GM23338 (cell line): ENCODE data around the gene FHIT. TPM values are rescaled to one million over a fixed set of nuclear protein-coding genes. Genes with fewer than 3 reads are reported as not detected.

ENCODE experiments used
- ATAC-seq: fragments of 200-7000 bp; cut with Tn5 transposase; 3 replicates; pipeline ENCODE4 v1.9.1; 2020
- DNase-seq: peaks from one replicate; pipeline ENCODE4 v3.0.0-alpha.2; 2015; ENCODE audit warnings: low spot score
- H2AFZ ChIP-seq: fragments of 200-600 bp; sonication (generic); 2 replicates; pipeline ENCODE4 v1.8.0; 2016; ENCODE audit warnings: antibody characterized with exemption, mild to moderate bottlenecking, moderate library complexity
- H3F3A ChIP-seq: fragments of 200-600 bp; sonication (generic); replicated peaks from 2 replicates; pipeline ENCODE4 v1.8.0; 2017; ENCODE audit warnings: antibody characterized with exemption, mixed run types, low read depth
- H3K27ac ChIP-seq: fragments of 200-600 bp; sonication (generic); 2 replicates; pipeline ENCODE4 v1.6.1; 2016; ENCODE audit warnings: low read depth
- H3K27me3 ChIP-seq: fragments of 200-600 bp; sonication (generic); 2 replicates; pipeline ENCODE4 v1.8.0; 2016; ENCODE audit warnings: mild to moderate bottlenecking, mixed run types, moderate library complexity; ENCODE audit not compliant: insufficient read depth
- H3K36me3 ChIP-seq: fragments of 200-600 bp; sonication (generic); 2 replicates; pipeline ENCODE4 v1.8.0; 2016; ENCODE audit warnings: mild to moderate bottlenecking; ENCODE audit not compliant: insufficient read depth
- H3K4me1 ChIP-seq: fragments of 200-600 bp; sonication (generic); 2 replicates; pipeline ENCODE4 v1.8.0; 2016; ENCODE audit warnings: mild to moderate bottlenecking, moderate library complexity; ENCODE audit not compliant: insufficient read depth
- H3K4me2 ChIP-seq: fragments of 200-600 bp; sonication (generic); 2 replicates; pipeline ENCODE4 v1.7.1; 2017; ENCODE audit warnings: mixed run types
- H3K4me3 ChIP-seq: fragments of 200-600 bp; sonication (generic); 2 replicates; pipeline ENCODE4 v1.6.1; 2016; ENCODE audit warnings: mixed run types
- H3K79me2 ChIP-seq: fragments of 200-600 bp; sonication (generic); replicated peaks from 2 replicates; pipeline ENCODE4 v1.8.0; 2017; ENCODE audit warnings: mild to moderate bottlenecking; ENCODE audit not compliant: insufficient read depth
- H3K9me2 ChIP-seq: fragments of 200-600 bp; sonication (generic); 2 replicates; pipeline ENCODE4 v1.8.0; 2017; ENCODE audit not compliant: insufficient read depth
- H4K20me1 ChIP-seq: fragments of 200-600 bp; sonication (generic); replicated peaks from 2 replicates; pipeline ENCODE4 v1.8.0; 2017; ENCODE audit warnings: mild to moderate bottlenecking; ENCODE audit not compliant: insufficient read depth
- H3K27ac Mint-ChIP-seq: 2 replicates; pipeline ENCODE4 v1.8.0; 2020; ENCODE audit warnings: inconsistent platforms, mild to moderate bottlenecking, moderate library complexity, mixed read lengths
- H3K27me3 Mint-ChIP-seq: 3 replicates; pipeline ENCODE4 v1.8.0; 2022; ENCODE audit warnings: low read depth, mild to moderate bottlenecking, moderate library complexity, mixed read lengths, inconsistent platforms; ENCODE audit not compliant: insufficient read depth, poor library complexity
- H3K36me3 Mint-ChIP-seq: 3 replicates; pipeline ENCODE4 v1.8.0; 2021; ENCODE audit warnings: low read depth, mild to moderate bottlenecking, inconsistent platforms, moderate library complexity, mixed read lengths
- H3K4me1 Mint-ChIP-seq: 3 replicates; pipeline ENCODE4 v1.8.0; 2020; ENCODE audit warnings: mild to moderate bottlenecking, inconsistent platforms, mixed read lengths
- H3K4me3 Mint-ChIP-seq: 3 replicates; pipeline ENCODE4 v1.8.0; 2021; ENCODE audit warnings: moderate library complexity, mild to moderate bottlenecking, inconsistent platforms, mixed read lengths
- H3K9me3 Mint-ChIP-seq: 3 replicates; pipeline ENCODE4 v1.8.0; 2020; ENCODE audit warnings: moderate library complexity, mild to moderate bottlenecking, inconsistent platforms, mixed read lengths
- CREB1 ChIP-seq: fragments of 250-450 bp; sonication (Bioruptor Pico); IDR thresholded peaks from 2 replicates; pipeline ENCODE4 v1.5.0; 2020; ENCODE audit warnings: low read depth, mild to moderate bottlenecking, moderate library complexity
- CTCF ChIP-seq, 2 experiments: fragments of 200-600 bp in 1 of 2; sonication (generic) in 1 of 2; conservative IDR thresholded peaks; 2 replicates each; pipeline versions ENCODE4 v1.5.1 to v1.6.1; 2016 to 2017; ENCODE audit warnings: antibody characterized with exemption in 2 of 2, low read depth in 2 of 2, mild to moderate bottlenecking in 2 of 2, moderate library complexity in 1 of 2
- EZH2 ChIP-seq: fragments of 200-600 bp; sonication (generic); IDR thresholded peaks from one replicate; pipeline ENCODE4 v1.8.0; 2017; ENCODE audit warnings: antibody characterized with exemption, mild to moderate bottlenecking, low read depth; ENCODE audit not compliant: unreplicated experiment
- EZH2phosphoT487 ChIP-seq: fragments of 200-600 bp; sonication (generic); IDR thresholded peaks from one replicate; pipeline ENCODE4 v1.8.1; 2018; ENCODE audit warnings: antibody characterized with exemption; ENCODE audit not compliant: unreplicated experiment
- JUNB ChIP-seq: IDR thresholded peaks from one replicate; pipeline ENCODE4 v1.6.1; 2016; ENCODE audit warnings: antibody characterized with exemption; ENCODE audit not compliant: unreplicated experiment
- NANOG ChIP-seq: IDR thresholded peaks from 2 replicates; pipeline ENCODE4 v1.6.1; 2016; ENCODE audit warnings: antibody characterized with exemption, borderline replicate concordance
- POLR2AphosphoS5 ChIP-seq: IDR thresholded peaks from 2 replicates; pipeline ENCODE4 v1.6.1; 2016; ENCODE audit warnings: antibody characterized with exemption, low read depth
- REST ChIP-seq: IDR thresholded peaks from one replicate; pipeline ENCODE4 v1.6.1; 2018; ENCODE audit warnings: antibody characterized with exemption; ENCODE audit not compliant: unreplicated experiment
- STAT1 ChIP-seq: IDR thresholded peaks from one replicate; pipeline ENCODE4 v1.6.1; 2016; ENCODE audit warnings: antibody characterized with exemption; ENCODE audit not compliant: unreplicated experiment
- ZNF114 ChIP-seq: fragments of 250-450 bp; sonication (Bioruptor Pico); IDR thresholded peaks from 2 replicates; pipeline ENCODE4 v1.5.0; 2020; ENCODE audit warnings: mild to moderate bottlenecking, moderate library complexity
- ZNF331 ChIP-seq: fragments of 250-450 bp; sonication (Bioruptor Pico); IDR thresholded peaks from 2 replicates; pipeline ENCODE4 v1.5.0; 2020; ENCODE audit warnings: low read depth, mild to moderate bottlenecking, moderate library complexity
- polyA plus RNA-seq: library from polyadenylated mRNA; unstranded; fragments of >200 nt; fragmentation: Nextera tagmentation; extraction: Ambion mirVana; gene quantifications from 2 replicates; pipeline ENCODE4 v1.2.1, GENCODE V29; 2016
- total RNA-seq: library from RNA; depleted of rRNA; stranded (reverse); fragments of >200 nt; shearing (Covaris generic); gene quantifications from 2 replicates; pipeline ENCODE4 v1.2.3, GENCODE V29; 2014
- TF ChIP-seq, protein P1 (sequence below): IDR thresholded peaks from 2 replicates; pipeline ENCODE4 v1.6.1; 2016; ENCODE audit warnings: antibody characterized with exemption

Gene FHIT
- total and polyA plus RNA-seq, 2 experiments from 2014 or later: 3.0 to 8.3 TPM

GRCh38 chr3:60246361-60246760 lies 1004.9 kb downstream of the FHIT start (continued):
- TF ChIP-seq REST (no peak), EZH2phosphoT487 (no peak), EZH2 (no peak), ZNF331 (CRISPR knock-in tag) (no peak), CTCF (conservative IDR thresholded peaks at IDR 0.05; ENCODE audit: low read depth in 2 of 2) (no peak), STAT1 (no peak), CREB1 (no peak), JUNB (no peak), NANOG (no peak), POLR2AphosphoS5 (no peak)
- TF ChIP-seq, protein P1, sequence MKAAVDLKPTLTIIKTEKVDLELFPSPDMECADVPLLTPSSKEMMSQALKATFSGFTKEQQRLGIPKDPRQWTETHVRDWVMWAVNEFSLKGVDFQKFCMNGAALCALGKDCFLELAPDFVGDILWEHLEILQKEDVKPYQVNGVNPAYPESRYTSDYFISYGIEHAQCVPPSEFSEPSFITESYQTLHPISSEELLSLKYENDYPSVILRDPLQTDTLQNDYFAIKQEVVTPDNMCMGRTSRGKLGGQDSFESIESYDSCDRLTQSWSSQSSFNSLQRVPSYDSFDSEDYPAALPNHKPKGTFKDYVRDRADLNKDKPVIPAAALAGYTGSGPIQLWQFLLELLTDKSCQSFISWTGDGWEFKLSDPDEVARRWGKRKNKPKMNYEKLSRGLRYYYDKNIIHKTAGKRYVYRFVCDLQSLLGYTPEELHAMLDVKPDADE: no peak

GRCh38 chr3:60243456-60243855 lies 1007.8 kb downstream of the FHIT start:
- H3K4me2 ChIP-seq: no peak overlapping the region
- peaks cover 25% of the 10 kb centered on the region for H3K4me1 Mint-ChIP-seq
- ATAC-seq (no peak), DNase-seq (no peak)
- H3K4me1 ChIP-seq: peaks cover 22% of the 10 kb centered on the region
- H3K9me3 Mint-ChIP-seq: peaks cover 4% of the 10 kb centered on the region; the same call in 2 of the 3 replicates
- no peak overlapping the region for H3K27ac ChIP-seq
- H3K4me3 Mint-ChIP-seq: no peak overlapping the region
- TF ChIP-seq POLR2AphosphoS5: no peak
- no peak for TF ChIP-seq ZNF331 (CRISPR knock-in tag)
- TF ChIP-seq ZNF114 (CRISPR knock-in tag): no peak
- TF ChIP-seq EZH2phosphoT487: no peak
- TF ChIP-seq NANOG: no peak
- H3K4me3 ChIP-seq: no peak overlapping the region
- H3K36me3 ChIP-seq: no peaks in the 10 kb centered on the region
- H2AFZ ChIP-seq: no peak overlapping the region
- H3K36me3 Mint-ChIP-seq: no peaks in the 10 kb centered on the region
- no peaks in the 10 kb centered on the region for H3K27me3 ChIP-seq
- no peaks in the 10 kb centered on the region for H3F3A ChIP-seq
- no peak overlapping the region for H3K27ac Mint-ChIP-seq
- H3K27me3 Mint-ChIP-seq: no peaks in the 10 kb centered on the region
- no peaks in the 10 kb centered on the region for H3K79me2 ChIP-seq
- no peaks in the 10 kb centered on the region for H4K20me1 ChIP-seq
- no peaks in the 10 kb centered on the region for H3K9me2 ChIP-seq
